Stimulated activated naive CD8-positive, alpha-beta T cell treated with anti-CD3 and anti-CD28 coated beads, Interleukin-15, amount 100 ng/mL, for 72 hours (primary cell): ENCODE measurements around the gene TANC1.

Experiments
- ATAC-seq: fragments of 150-1000 bp; cut with Tn5 transposase; 2 replicates; pipeline ENCODE4 v1.10.0; 2021; ENCODE audit warnings: mild to moderate bottlenecking, moderate library complexity
- DNase-seq, 2 donors: peaks; one replicate each; pipeline ENCODE4 v3.0.0; 2021 to 2022
- H3K27ac Mint-ChIP-seq, 2 donors: one replicate each; pipeline ENCODE4 v1.8.0; 2022; ENCODE audit warnings: mild to moderate bottlenecking in 2 of 2, mixed read lengths in 2 of 2, moderate library complexity in 2 of 2
- H3K27me3 Mint-ChIP-seq: one replicate; pipeline ENCODE4 v1.8.0; 2022; ENCODE audit warnings: mixed read lengths
- H3K4me1 Mint-ChIP-seq: one replicate; pipeline ENCODE4 v1.8.0; 2022; ENCODE audit warnings: mild to moderate bottlenecking, mixed read lengths
- H3K4me3 Mint-ChIP-seq, 2 donors: one replicate each; pipeline ENCODE4 v1.8.0; 2022; ENCODE audit warnings: mild to moderate bottlenecking in 2 of 2, mixed read lengths in 2 of 2, moderate library complexity in 1 of 2
- H3K9me3 Mint-ChIP-seq, 2 donors: one replicate each; pipeline ENCODE4 v1.8.0; 2022; ENCODE audit warnings: mixed read lengths in 2 of 2

The TANC1 gene

DNA sequence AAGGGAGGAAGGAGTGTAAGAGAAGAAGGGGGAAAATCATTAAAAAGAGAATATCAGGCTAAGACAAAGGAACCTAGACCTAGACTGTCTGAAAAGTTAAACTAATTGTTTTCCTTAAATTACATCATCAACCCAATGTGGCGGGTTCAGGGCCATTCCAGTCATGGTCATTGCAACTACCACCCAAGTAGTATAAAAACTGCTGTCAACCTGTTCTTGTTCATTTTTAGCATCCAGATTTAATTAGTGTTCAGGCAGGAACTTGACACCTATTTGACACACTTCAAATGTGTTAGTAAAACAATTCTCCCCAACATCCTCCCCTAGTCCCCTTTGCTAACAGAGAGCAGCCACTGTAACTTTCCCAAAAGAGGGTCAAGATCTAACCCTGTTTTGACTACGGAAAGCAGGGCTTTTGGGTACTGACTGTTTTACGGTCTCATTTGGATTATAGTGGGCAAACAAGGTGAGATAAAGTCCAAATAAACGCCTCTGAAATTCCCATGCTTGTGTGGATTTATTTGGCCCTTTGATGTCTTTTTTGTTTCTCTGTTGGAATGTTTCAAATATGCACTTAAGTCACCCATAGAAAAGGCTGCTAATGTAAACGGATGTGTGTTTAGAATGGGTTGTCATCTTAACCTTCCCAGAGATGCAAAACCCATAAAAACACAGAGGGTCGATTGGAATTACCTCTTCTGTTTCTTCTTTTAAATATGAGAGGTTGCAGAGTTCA lies 19.3 kb upstream of the TANC1 start:
- Mint-ChIP-seq H3K9me3 (no peaks in the 10 kb centered on the region), H3K27me3 (no peaks in the 10 kb centered on the region), H3K4me3 (no peak overlapping the region), H3K27ac (no peak overlapping the region), H3K4me1 (peaks cover 7% of the 10 kb centered on the region)
- ATAC-seq, result no peak
- no peak for DNase-seq

GRCh38 chr2:158953454-158953853 lies 15.0 kb upstream of the TANC1 start:
- H3K27me3 Mint-ChIP-seq, result no peaks in the 10 kb centered on the region
- H3K4me1 Mint-ChIP-seq, result peaks cover 10% of the 10 kb centered on the region
- no peak overlapping the region for H3K27ac Mint-ChIP-seq
- no peak for ATAC-seq
- H3K4me3 Mint-ChIP-seq, result no peak overlapping the region
- DNase-seq, result no peak
- H3K9me3 Mint-ChIP-seq, result no peaks in the 10 kb centered on the region

GRCh38 chr2:158953926-158954763 lies 14.3 kb upstream of the TANC1 start:
- peak; percentile 76 for ATAC-seq
- H3K4me1 Mint-ChIP-seq, result peaks cover 10% of the 10 kb centered on the region
- H3K9me3 Mint-ChIP-seq, result no peaks in the 10 kb centered on the region
- peak; percentile 16 to 36 for DNase-seq
- H3K4me3 Mint-ChIP-seq, result no peak overlapping the region
- H3K27ac Mint-ChIP-seq, result no peak overlapping the region
- H3K27me3 Mint-ChIP-seq, result no peaks in the 10 kb centered on the region

DNA sequence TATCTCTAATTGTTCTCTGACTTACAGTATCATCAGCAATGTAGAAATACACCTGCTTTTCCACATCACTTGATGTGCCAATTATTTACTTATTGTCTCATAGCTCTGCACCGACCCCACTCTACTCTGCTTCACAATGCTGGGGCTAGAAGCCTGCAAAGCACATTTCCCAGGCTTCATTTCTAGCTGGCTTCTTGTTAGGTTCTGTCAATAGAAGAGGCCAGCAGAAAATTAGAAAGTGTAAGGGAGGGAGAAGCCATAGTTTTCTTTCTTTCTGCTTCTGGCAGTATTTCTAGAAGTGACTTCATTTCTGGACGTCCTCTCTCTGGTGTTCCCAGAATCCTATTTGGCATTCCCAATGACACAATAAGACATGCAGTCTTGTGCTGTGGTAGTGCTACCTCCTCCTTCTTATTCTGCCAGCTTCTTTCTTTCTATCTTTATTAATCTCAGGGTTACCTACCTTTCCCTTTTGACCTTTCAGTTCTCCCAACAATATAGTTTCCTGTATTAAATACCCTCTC lies 12.5 kb upstream of the TANC1 start:
- ATAC-seq, result no peak
- Mint-ChIP-seq H3K27me3 (no peaks in the 10 kb centered on the region), H3K27ac (no peak overlapping the region), H3K4me3 (no peak overlapping the region), H3K4me1 (peaks cover 10% of the 10 kb centered on the region), H3K9me3 (no peaks in the 10 kb centered on the region)
- no peak for DNase-seq

DNA sequence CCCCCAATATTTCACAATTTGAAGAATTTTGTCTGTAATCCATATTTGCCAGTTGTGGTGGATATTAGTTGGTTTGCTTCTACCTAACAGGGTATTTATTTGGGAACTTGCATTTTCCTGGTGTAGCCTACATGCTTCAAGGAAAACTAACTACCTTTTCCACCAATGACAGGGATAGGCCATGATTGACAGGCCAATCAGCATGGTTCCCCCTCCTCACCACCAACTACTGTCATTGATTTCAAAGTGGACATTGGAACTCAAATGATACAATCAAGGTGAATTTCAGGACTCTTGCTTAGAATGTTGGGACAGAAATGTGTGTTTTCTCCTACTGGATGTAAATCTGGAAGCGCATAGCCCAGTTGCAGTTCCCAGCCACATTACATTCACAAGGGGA lies 10.1 kb upstream of the TANC1 start:
- DNase-seq (no peak), ATAC-seq (no peak)
- no peak overlapping the region for H3K4me3 Mint-ChIP-seq
- peaks cover 10% of the 10 kb centered on the region for H3K4me1 Mint-ChIP-seq
- peaks cover 7% of the 10 kb centered on the region for H3K27me3 Mint-ChIP-seq
- no peak overlapping the region for H3K27ac Mint-ChIP-seq
- no peaks in the 10 kb centered on the region for H3K9me3 Mint-ChIP-seq

GRCh38 chr2:158960193-158960592 lies 8.2 kb upstream of the TANC1 start:
- no peaks in the 10 kb centered on the region for H3K4me1 Mint-ChIP-seq
- no peak overlapping the region for H3K27ac Mint-ChIP-seq
- DNase-seq, result no peak
- no peak for ATAC-seq
- H3K4me3 Mint-ChIP-seq, result no peak overlapping the region
- H3K9me3 Mint-ChIP-seq, result no peaks in the 10 kb centered on the region
- peaks cover 11% of the 10 kb centered on the region for H3K27me3 Mint-ChIP-seq

DNA sequence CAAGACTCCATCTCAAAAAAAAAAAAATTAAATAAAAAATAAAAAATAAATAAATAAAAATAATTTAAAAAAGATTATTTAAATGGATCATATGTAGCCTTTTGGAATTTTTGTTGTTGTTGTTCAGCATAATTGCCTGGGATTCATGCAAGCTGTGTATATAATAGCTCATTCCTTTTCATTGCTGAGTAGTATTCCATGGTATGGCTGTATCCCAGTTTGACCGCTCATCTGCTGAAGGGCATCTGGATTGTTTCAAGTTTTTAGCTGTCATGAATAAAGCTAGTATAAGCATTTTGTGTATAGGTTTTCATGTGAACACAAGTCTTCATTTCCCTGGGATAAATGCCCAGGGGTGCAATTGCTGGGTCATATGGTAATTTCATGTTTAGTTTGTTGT lies 6.4 kb upstream of the TANC1 start:
- ATAC-seq (no peak), DNase-seq (no peak)
- Mint-ChIP-seq H3K4me3 (no peak overlapping the region), H3K4me1 (no peaks in the 10 kb centered on the region), H3K27me3 (peaks cover 24% of the 10 kb centered on the region), H3K9me3 (no peaks in the 10 kb centered on the region), H3K27ac (no peak overlapping the region)

- Mint-ChIP-seq H3K27ac (no peak overlapping the region), H3K9me3 (no peaks in the 10 kb centered on the region), H3K4me3 (no peak overlapping the region), H3K27me3 (peaks cover 34% of the 10 kb centered on the region), H3K4me1 (no peaks in the 10 kb centered on the region)
- DNase-seq, result no peak
- ATAC-seq, result no peak
These were observed 5.4 kb upstream of the TANC1 start for GRCh38 chr2:158963071-158963470.

GRCh38 chr2:158965107-158965506 lies 3.3 kb upstream of the TANC1 start:
- Mint-ChIP-seq H3K4me1 (peaks cover 10% of the 10 kb centered on the region), H3K9me3 (no peaks in the 10 kb centered on the region), H3K27ac (no peak overlapping the region), H3K27me3 (peaks cover 50% of the 10 kb centered on the region), H3K4me3 (no peak overlapping the region)
- ATAC-seq, result no peak
- no peak for DNase-seq

DNA sequence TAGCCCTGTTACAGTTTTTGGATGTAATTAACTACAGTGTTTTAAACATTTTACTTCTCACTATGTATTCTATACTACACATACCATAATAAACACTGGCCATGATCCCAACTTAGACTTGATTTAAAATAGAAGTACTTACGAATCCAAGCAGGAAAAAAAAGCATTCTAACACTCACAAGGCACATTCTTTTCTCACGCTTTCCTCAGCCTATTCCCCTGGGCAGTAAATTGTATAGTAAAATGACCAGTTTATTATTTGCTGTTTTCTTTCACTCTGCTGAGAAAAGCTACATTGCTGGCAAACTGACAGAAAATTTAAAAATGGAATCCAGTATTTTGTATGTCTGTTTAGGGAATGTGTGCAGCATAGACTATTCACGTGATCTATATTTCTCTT lies 2.8 kb upstream of the TANC1 start:
- DNase-seq (no peak), ATAC-seq (no peak)
- H3K27me3 Mint-ChIP-seq, result peaks cover 55% of the 10 kb centered on the region
- no peaks in the 10 kb centered on the region for H3K9me3 Mint-ChIP-seq
- H3K4me3 Mint-ChIP-seq, result no peak overlapping the region
- H3K4me1 Mint-ChIP-seq, result peaks cover 14% of the 10 kb centered on the region
- H3K27ac Mint-ChIP-seq, result no peak overlapping the region

DNA sequence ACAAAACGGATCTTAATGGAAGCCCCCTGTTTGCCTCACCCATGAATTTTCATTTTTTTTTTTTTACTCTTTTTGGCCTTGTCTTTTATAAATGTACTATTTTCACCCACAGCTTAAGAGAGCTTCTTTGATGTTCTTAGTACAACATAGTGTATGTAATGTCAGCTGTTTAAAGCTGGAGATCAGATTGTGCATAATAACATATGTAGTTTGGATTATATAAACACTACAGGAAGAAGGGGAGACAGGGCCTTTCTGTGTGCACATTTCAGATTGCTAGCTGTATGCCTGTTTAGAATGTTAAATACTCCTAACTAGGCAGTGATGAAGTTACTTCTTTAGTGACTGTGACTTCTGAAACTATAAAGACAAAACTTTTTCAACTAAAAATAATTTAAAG lies 2.1 kb upstream of the TANC1 start:
- Mint-ChIP-seq H3K27me3 (peaks cover 62% of the 10 kb centered on the region), H3K27ac (no peak overlapping the region), H3K4me1 (peaks cover 14% of the 10 kb centered on the region), H3K9me3 (no peaks in the 10 kb centered on the region), H3K4me3 (no peak overlapping the region)
- no peak for ATAC-seq
- no peak for DNase-seq

GRCh38 chr2:158967114-158967730 lies 1.2 kb upstream of the TANC1 start:
- H3K27me3 Mint-ChIP-seq, result peaks cover 71% of the 10 kb centered on the region
- DNase-seq (no peak), ATAC-seq (no peak)
- H3K4me3 Mint-ChIP-seq, result no peak overlapping the region
- no peaks in the 10 kb centered on the region for H3K9me3 Mint-ChIP-seq
- H3K27ac Mint-ChIP-seq, result no peak overlapping the region
- peaks cover 14% of the 10 kb centered on the region for H3K4me1 Mint-ChIP-seq

GRCh38 chr2:158967731-158968395 lies 577 bp upstream of the TANC1 start:
- Mint-ChIP-seq H3K27ac (peak overlapping the region in 1 of 2 donors; percentile 14), H3K9me3 (no peaks in the 10 kb centered on the region), H3K4me1 (peaks cover 14% of the 10 kb centered on the region), H3K4me3 (peak overlapping the region; percentile 85 to 91), H3K27me3 (peaks cover 76% of the 10 kb centered on the region)
- DNase-seq, result no peak
- ATAC-seq, result no peak

DNA sequence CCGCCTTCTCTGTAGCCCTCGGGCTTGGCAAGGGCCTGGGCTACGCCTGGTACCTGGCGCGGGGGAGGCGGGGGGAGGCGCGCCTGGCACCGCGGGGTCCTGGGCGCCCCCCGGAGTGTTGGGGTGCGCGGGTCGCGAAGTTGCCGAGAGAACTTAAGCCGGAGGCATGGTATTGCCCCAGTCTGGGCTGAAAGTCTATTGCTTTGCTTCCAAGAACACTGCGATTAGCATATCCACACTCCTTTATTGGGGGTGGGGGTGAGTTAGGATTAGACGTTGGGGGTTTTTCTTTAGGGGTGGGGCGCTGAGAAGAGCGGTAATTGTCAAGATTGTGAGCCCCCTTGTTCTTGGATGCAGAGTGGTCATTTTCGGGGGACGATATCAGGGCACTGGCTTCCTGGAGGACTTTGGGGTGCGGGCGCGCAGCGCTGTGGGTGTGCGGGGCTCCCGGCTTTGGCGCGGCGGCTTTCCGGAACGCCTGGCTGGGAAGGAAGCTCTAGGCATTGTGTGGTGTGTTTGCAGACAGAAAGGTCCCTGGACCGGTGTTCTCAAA lies 798 bp downstream of the TANC1 start:
- H3K27me3 Mint-ChIP-seq, result peaks cover 76% of the 10 kb centered on the region
- DNase-seq (no peak), ATAC-seq (peak; percentile 41)
- peak overlapping the region; percentile 85 to 91 for H3K4me3 Mint-ChIP-seq
- no peaks in the 10 kb centered on the region for H3K9me3 Mint-ChIP-seq
- peaks cover 14% of the 10 kb centered on the region for H3K4me1 Mint-ChIP-seq
- H3K27ac Mint-ChIP-seq, result peak overlapping the region in 1 of 2 donors; percentile 63

- Mint-ChIP-seq H3K4me3 (peak overlapping the region; percentile 85 to 91), H3K27me3 (peaks cover 76% of the 10 kb centered on the region), H3K27ac (peak overlapping the region; percentile 63 to 66), H3K9me3 (no peaks in the 10 kb centered on the region), H3K4me1 (peaks cover 14% of the 10 kb centered on the region)
- ATAC-seq (no peak), DNase-seq (no peak)
These were observed 1.3 kb downstream of the TANC1 start for GRCh38 chr2:158969715-158970240.
